ENCODE measurements around the gene KIAA1671.

KIAA1671 gene

DNA sequence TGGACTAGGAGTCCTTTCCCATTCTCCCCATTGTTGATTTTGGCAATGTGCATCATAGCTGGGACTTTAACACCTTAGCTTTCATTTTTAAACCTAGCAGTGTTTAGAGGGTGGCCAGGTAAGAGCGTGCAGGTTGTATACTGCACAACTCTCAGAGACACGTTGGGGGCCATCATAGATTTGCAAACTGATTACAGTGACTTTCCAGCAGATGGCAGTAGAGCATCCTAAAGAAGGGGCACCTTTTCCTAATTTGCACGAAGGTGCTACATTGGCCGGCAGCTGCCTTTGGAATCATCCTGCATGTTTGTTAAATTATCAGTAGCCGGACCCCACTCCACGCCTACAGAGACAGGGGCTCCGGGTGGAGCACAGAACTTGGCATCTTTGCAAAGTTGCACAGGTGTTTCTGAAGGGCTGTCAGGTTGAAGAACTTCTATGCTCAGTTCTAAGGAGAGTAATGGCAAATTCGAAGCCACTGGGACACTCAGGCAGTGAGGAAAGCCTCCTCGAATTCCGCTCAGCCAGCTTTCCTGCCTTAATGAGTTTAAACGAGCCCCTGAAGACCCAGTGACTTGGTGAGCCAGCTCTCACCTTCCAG, 13.7 kb upstream of the KIAA1671 start:
- Histone ChIP-seq H3K27ac (no peak overlapping the region), H3K27me3 (replicated peaks) (no peaks in the 10 kb centered on the region), H3K4me3 (ENCODE audit: low read depth, low read length) (no peak overlapping the region), H3K36me3 (replicated peaks) (no peaks in the 10 kb centered on the region)
- in situ Hi-C loops (cut with HindIII; ENCODE audit: low pct_ligation_motif_present, low sequenced_read_pairs) = no loop called here
- no peak for DNase-seq
- TF ChIP-seq, protein P1, sequence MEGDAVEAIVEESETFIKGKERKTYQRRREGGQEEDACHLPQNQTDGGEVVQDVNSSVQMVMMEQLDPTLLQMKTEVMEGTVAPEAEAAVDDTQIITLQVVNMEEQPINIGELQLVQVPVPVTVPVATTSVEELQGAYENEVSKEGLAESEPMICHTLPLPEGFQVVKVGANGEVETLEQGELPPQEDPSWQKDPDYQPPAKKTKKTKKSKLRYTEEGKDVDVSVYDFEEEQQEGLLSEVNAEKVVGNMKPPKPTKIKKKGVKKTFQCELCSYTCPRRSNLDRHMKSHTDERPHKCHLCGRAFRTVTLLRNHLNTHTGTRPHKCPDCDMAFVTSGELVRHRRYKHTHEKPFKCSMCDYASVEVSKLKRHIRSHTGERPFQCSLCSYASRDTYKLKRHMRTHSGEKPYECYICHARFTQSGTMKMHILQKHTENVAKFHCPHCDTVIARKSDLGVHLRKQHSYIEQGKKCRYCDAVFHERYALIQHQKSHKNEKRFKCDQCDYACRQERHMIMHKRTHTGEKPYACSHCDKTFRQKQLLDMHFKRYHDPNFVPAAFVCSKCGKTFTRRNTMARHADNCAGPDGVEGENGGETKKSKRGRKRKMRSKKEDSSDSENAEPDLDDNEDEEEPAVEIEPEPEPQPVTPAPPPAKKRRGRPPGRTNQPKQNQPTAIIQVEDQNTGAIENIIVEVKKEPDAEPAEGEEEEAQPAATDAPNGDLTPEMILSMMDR (IDR thresholded peaks at IDR 0.05; ENCODE audit: low read depth, low read length, missing control alignments) = peak; percentile 78

DNA sequence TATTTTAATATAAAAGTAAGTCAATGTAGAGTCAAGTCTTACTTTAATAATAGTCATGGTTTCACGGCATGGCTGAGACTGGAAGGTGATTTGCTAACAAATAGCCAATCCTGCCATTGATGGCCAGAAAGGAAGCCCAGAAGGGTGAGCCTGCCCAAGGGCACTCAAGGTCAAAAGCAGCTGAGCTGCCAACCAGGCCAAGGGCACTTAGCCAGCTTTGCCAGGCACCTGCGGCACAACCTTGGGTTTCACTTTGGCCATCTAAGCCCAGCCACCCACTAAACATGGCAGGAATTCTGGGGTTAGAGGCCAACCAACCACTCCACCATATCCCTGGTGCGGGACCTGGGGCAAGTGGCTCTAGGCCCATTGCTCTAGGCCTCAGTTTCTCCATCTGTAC, 10.2 kb upstream of the KIAA1671 start:
- in situ Hi-C loops (cut with HindIII; ENCODE audit: low pct_ligation_motif_present, low sequenced_read_pairs) = no loop called here
- Histone ChIP-seq H3K27me3 (replicated peaks) (no peaks in the 10 kb centered on the region), H3K27ac (no peak overlapping the region), H3K4me3 (ENCODE audit: low read depth, low read length) (no peak overlapping the region), H3K36me3 (replicated peaks) (no peaks in the 10 kb centered on the region)
- TF ChIP-seq, protein P1 (IDR thresholded peaks at IDR 0.05; ENCODE audit: low read depth, low read length, missing control alignments) = no peak
- DNase-seq = no peak

DNA sequence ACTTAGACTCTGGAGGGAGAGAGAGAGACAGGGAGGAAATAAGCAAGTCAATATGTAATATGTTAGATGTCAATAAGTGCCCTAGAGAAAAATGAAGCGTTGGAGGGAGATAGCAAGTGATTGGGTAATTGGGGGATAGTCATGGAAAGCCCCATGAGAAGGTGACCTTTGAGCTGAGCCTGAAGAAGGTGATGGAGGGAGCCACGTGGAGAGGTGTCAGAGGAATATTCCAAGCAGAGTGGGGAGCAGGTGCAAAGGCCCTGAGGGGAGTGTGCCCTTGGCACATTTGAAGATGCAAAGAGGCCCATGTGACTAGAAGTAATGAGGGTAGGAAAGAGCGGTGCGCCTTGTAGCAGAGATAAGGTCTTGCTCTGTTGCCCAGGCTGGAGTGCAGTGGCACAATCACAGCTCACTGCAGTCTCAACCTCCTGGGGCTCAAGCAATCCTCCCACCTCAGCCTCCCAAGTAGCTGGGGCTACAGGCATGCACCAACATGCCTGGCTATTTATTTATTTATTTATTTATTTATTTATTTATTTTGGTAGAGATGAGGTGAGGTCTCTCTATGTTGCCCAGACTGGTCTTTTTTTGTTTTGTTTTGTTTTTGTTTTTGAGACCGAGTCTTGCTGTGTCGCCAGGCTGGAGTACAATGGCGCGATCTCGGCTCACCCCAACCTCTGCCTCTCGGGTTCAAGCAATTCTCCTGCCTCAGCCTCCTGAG, 8.1 kb upstream of the KIAA1671 start:
- Histone ChIP-seq H3K27me3 (replicated peaks) (no peaks in the 10 kb centered on the region), H3K36me3 (replicated peaks) (no peaks in the 10 kb centered on the region), H3K27ac (no peak overlapping the region), H3K4me3 (ENCODE audit: low read depth, low read length) (no peak overlapping the region)
- in situ Hi-C loops (cut with HindIII; ENCODE audit: low pct_ligation_motif_present, low sequenced_read_pairs) = no loop called here
- DNase-seq = no peak
- TF ChIP-seq, protein P1 (IDR thresholded peaks at IDR 0.05; ENCODE audit: low read depth, low read length, missing control alignments) = no peak

DNA sequence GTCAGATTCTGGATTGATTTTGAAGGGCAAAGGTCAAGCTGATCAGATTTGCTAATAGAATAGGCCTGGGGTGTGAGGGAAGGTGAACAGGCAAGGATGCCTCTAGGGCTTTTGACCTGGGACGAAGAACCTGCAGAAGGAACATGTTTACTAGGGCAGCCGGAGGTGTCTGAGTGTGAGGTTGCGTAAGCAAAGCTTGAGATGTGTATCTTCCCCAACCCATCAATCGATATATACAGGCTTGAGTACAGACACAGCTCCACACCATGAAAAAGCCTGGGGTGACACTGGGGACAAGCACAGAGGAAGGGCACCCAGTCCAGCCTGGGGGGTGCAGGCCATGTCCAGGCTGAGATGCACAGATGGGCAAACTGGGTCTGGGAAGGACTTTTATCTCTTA, 7.1 kb upstream of the KIAA1671 start:
- no peak overlapping the region for H3K4me3 ChIP-seq (ENCODE audit: low read depth, low read length)
- no peak overlapping the region for H3K27ac ChIP-seq
- H3K27me3 ChIP-seq (replicated peaks) = no peaks in the 10 kb centered on the region
- TF ChIP-seq, protein P1 (IDR thresholded peaks at IDR 0.05; ENCODE audit: low read depth, low read length, missing control alignments) = no peak
- DNase-seq = no peak
- no peaks in the 10 kb centered on the region for H3K36me3 ChIP-seq (replicated peaks)
- in situ Hi-C loops (cut with HindIII; ENCODE audit: low pct_ligation_motif_present, low sequenced_read_pairs) = no loop called here

DNA sequence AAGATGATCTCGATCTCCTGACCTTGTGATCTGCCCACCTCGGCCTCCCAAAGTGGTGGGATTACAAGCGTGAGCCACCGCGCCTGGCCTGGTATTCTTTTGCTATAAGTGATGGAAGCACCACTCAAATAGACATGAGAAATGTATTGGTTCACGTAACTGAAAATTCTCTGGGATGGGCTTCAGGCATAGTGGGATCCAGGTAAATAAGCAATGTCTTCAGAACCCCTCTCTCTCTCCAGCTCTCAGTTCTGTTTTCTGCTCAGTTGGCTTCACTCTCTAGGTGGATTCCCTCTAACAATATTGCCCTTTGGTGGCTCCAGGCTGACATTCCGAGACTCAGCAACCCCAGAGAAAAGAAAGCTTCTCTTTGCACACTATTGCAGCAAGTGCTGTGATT, 5.1 kb upstream of the KIAA1671 start:
- Histone ChIP-seq H3K27ac (no peak overlapping the region), H3K27me3 (replicated peaks) (no peaks in the 10 kb centered on the region), H3K4me3 (ENCODE audit: low read depth, low read length) (no peak overlapping the region), H3K36me3 (replicated peaks) (no peaks in the 10 kb centered on the region)
- in situ Hi-C loops (cut with HindIII; ENCODE audit: low pct_ligation_motif_present, low sequenced_read_pairs) = no loop called here
- no peak for DNase-seq
- TF ChIP-seq, protein P1 (IDR thresholded peaks at IDR 0.05; ENCODE audit: low read depth, low read length, missing control alignments) = no peak

All from brain microvascular endothelial cell (primary cell).